Measurements from ENCODE around the gene RPS17.
"Not testable (repeated sequence)": the region's sequence is repeated elsewhere in the genome, so short reads cannot be mapped to it uniquely, and the experiment has no call there.

- TF ChIP-seq CTCF, POLR2A (IDR thresholded peaks at IDR 0.05): not testable (repeated sequence)
Observed at GRCh38 chr15:82513587-82513986, 26.7 kb downstream of the RPS17 start.

Data from esophagus squamous epithelium (tissue), 4 donors.